HG02852 (cell line): ENCODE measurements around the gene MVD.

Experiments used
- ATAC-seq: cut with Tn5 transposase; IDR thresholded peaks from one replicate; pipeline ENCODE4 v1.9.1; 2021; ENCODE audit warnings: mild to moderate bottlenecking, moderate library complexity; ENCODE audit not compliant: unreplicated experiment

The MVD gene

GRCh38 chr16:88697116-88697830 is 34.4 kb upstream of the MVD start:
- ATAC-seq, result no peak

- ATAC-seq, result no peak
These were observed 33.5 kb upstream of the MVD start for GRCh38 chr16:88696441-88696840.

GRCh38 chr16:88695753-88696152 is 32.9 kb upstream of the MVD start:
- no peak for ATAC-seq

GRCh38 chr16:88695218-88695617 is 32.3 kb upstream of the MVD start:
- no peak for ATAC-seq

- no peak for ATAC-seq
These were observed 31.6 kb upstream of the MVD start for GRCh38 chr16:88694221-88695087.

- no peak for ATAC-seq
These were observed 30.7 kb upstream of the MVD start for GRCh38 chr16:88693420-88694177.

GRCh38 chr16:88692861-88693260 is 30.0 kb upstream of the MVD start:
- no peak for ATAC-seq

GRCh38 chr16:88691924-88692560 is 29.2 kb upstream of the MVD start:
- ATAC-seq, result no peak

- no peak for ATAC-seq
These were observed 28.4 kb upstream of the MVD start for GRCh38 chr16:88691129-88691813.

GRCh38 chr16:88690341-88691128 is 27.6 kb upstream of the MVD start:
- no peak for ATAC-seq

GRCh38 chr16:88688013-88688778 is 25.3 kb upstream of the MVD start:
- no peak for ATAC-seq

- ATAC-seq, result no peak
These were observed 24.8 kb upstream of the MVD start for GRCh38 chr16:88687676-88688012.

- no peak for ATAC-seq
These were observed 24.3 kb upstream of the MVD start for GRCh38 chr16:88687254-88687576.

GRCh38 chr16:88686439-88687253 is 23.8 kb upstream of the MVD start, which contains the start of gene SNAI3:
Gene SNAI3, minus strand, starts transcription at chr16:88686507. Its CDS starts 101 bp downstream, at chr16:88686406.
- peak; percentile 52 for ATAC-seq

GRCh38 chr16:88686062-88686438 is 23.2 kb upstream of the MVD start:
- peak; percentile 4 for ATAC-seq

- ATAC-seq, result no peak
These were observed 22.5 kb upstream of the MVD start for GRCh38 chr16:88685156-88686061.

GRCh38 chr16:88684569-88685155 is 21.8 kb upstream of the MVD start:
- no peak for ATAC-seq
